ENCODE data around the gene APBA1. TPM values are rescaled to one million over a fixed set of nuclear protein-coding genes. Genes with fewer than 3 reads are reported as not detected.

Gene APBA1
- total and polyA plus RNA-seq, 2 of the 8 experiments (the other 6 are each of a cell fraction or from before 2014, with no cell fraction given) = 0.36 to 0.60 TPM

GRCh38 chr9:69519470-69520240 lies 152.5 kb downstream of the APBA1 start:
- no peak overlapping the region for H3K56ac ChIP-seq (replicated peaks; ENCODE audit: insufficient read length, low read depth, low read length)
- H3K4ac ChIP-seq (replicated peaks; ENCODE audit: insufficient read length, low read depth, low read length) = no peak overlapping the region
- H3K9ac ChIP-seq (replicated peaks in 1 of 4; ENCODE audit: extremely low read depth in 1 of 4, low read depth in 3 of 4, low read length in 3 of 4) = no peak overlapping the region
- H3K4me1 ChIP-seq (replicated peaks in 1 of 4; ENCODE audit: control insufficient read depth in 3 of 4, insufficient read depth in 4 of 4, low read length in 3 of 4) = no peaks in the 10 kb centered on the region
- POLR2A ChIA-PET (ENCODE audit: partially characterized antibody) = no interaction called here
- DNase-seq (ENCODE audit: low read depth in 1 of 2, low spot score in 2 of 2) = no peak
- H3K14ac ChIP-seq (ENCODE audit: insufficient read length) = no peak overlapping the region
- no peaks in the 10 kb centered on the region for H3K36me3 ChIP-seq (ENCODE audit: control insufficient read depth in 2 of 4, insufficient read depth in 4 of 4, low read length in 3 of 4)
- no peak overlapping the region for H2BK12ac ChIP-seq (ENCODE audit: low read depth, low read length)
- no peak overlapping the region for H2BK20ac ChIP-seq (ENCODE audit: low read length)
- no peak overlapping the region for H3K4me3 ChIP-seq (ENCODE audit: extremely low read depth in 1 of 4, insufficient read depth in 2 of 4, low read depth in 3 of 4, low read length in 4 of 4)
- H2BK5ac ChIP-seq (ENCODE audit: low read depth, low read length) = no peak overlapping the region
- H2BK15ac ChIP-seq (ENCODE audit: low read length) = no peak overlapping the region
- 94% methylated on average over 5 of the region's 5 CpGs; no CpG with 5 or more reads in 1 of the 2 experiments for whole genome bisulfite sequencing, 2 experiments (ENCODE audit: extremely low coverage in 1 of 2, insufficient coverage in 1 of 2, insufficient read length in 1 of 2, insufficient replicate concordance in 2 of 2, low coverage in 1 of 2, low lambda C conversion rate in 2 of 2, missing lambda C conversion rate in 1 of 2)
- no peaks in the 10 kb centered on the region for H3K27me3 ChIP-seq (replicated peaks in 1 of 4; ENCODE audit: control insufficient read depth in 3 of 4, extremely low read depth in 1 of 4, insufficient read depth in 3 of 4, low read length in 3 of 4)
- H4K5ac ChIP-seq (ENCODE audit: insufficient read length, low read depth, low read length) = no peak overlapping the region
- H3K23me2 ChIP-seq (ENCODE audit: low read depth, low read length) = no peaks in the 10 kb centered on the region
- no peaks in the 10 kb centered on the region for H3K79me2 ChIP-seq (ENCODE audit: control insufficient read depth in 1 of 2, insufficient read depth in 2 of 2, low read length in 2 of 2)
- no peaks in the 10 kb centered on the region for H4K20me1 ChIP-seq (replicated peaks in 1 of 2; ENCODE audit: control insufficient read depth in 1 of 2, insufficient read depth in 2 of 2, low read length in 2 of 2)
- H4K8ac ChIP-seq (ENCODE audit: extremely low read depth, insufficient read depth, low read length) = no peak overlapping the region
- H2BK120ac ChIP-seq (replicated peaks; ENCODE audit: low read depth, low read length) = no peak overlapping the region
- H3K27ac ChIP-seq (ENCODE audit: low read depth, low read length) = no peak overlapping the region
- no peak overlapping the region for H2AFZ ChIP-seq (ENCODE audit: low read length)
- H3K18ac ChIP-seq (ENCODE audit: extremely low read depth, low read length) = no peak overlapping the region
- H4K91ac ChIP-seq (replicated peaks; ENCODE audit: insufficient read length, low read length) = no peak overlapping the region
- no peak overlapping the region for H3K4me2 ChIP-seq (ENCODE audit: insufficient read depth in 1 of 2, low read depth in 2 of 2, low read length in 2 of 2)
- H2AK5ac ChIP-seq (ENCODE audit: low read depth, low read length) = no peak overlapping the region
- H3K9me3 ChIP-seq (ENCODE audit: insufficient read depth in 2 of 2, low read depth in 1 of 2, low read length in 1 of 2) = peaks cover 0 to 3% of the 10 kb centered on the region in 2 experiments; a peak in 1 of 4 replicates
- no peak for FAIRE-seq
- CTCF ChIA-PET (ENCODE audit: partially characterized antibody) = interaction anchor here (1.0 to 1.7 kb wide), 3 partner anchors 16 to 98 kb away, joined by 3 to 5 read pairs (median 3); no protein-coding TSS in a partner anchor
- H3K23ac ChIP-seq (ENCODE audit: insufficient read length) = no peak overlapping the region
- no peaks in the 10 kb centered on the region for H3K79me1 ChIP-seq (ENCODE audit: low read depth, low read length)
- no peak for TF ChIP-seq TAF1 (IDR thresholded peaks at IDR 0.05; ENCODE audit: low read depth, low read length)
- TF ChIP-seq BACH1 (IDR thresholded peaks at IDR 0.05; ENCODE audit: low read length) = no peak
- TF ChIP-seq, protein P1, sequence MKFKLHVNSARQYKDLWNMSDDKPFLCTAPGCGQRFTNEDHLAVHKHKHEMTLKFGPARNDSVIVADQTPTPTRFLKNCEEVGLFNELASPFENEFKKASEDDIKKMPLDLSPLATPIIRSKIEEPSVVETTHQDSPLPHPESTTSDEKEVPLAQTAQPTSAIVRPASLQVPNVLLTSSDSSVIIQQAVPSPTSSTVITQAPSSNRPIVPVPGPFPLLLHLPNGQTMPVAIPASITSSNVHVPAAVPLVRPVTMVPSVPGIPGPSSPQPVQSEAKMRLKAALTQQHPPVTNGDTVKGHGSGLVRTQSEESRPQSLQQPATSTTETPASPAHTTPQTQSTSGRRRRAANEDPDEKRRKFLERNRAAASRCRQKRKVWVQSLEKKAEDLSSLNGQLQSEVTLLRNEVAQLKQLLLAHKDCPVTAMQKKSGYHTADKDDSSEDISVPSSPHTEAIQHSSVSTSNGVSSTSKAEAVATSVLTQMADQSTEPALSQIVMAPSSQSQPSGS (IDR thresholded peaks at IDR 0.05; ENCODE audit: low read length) = no peak
- TF ChIP-seq, protein P2, sequence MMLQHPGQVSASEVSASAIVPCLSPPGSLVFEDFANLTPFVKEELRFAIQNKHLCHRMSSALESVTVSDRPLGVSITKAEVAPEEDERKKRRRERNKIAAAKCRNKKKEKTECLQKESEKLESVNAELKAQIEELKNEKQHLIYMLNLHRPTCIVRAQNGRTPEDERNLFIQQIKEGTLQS (IDR thresholded peaks at IDR 0.05; ENCODE audit: insufficient read depth, low read depth, low read length) = no peak
- no peak for TF ChIP-seq HDAC2 (IDR thresholded peaks at IDR 0.05; ENCODE audit: borderline replicate concordance in 1 of 2, low read depth in 2 of 2, low read length in 2 of 2)
- no peak for TF ChIP-seq RAD21 (IDR thresholded peaks at IDR 0.05 in 1 of 2, conservative IDR thresholded peaks at IDR 0.05 in 1 of 2; ENCODE audit: low read depth in 2 of 2, low read length in 2 of 2)
- no peak for TF ChIP-seq FOSL1 (IDR thresholded peaks at IDR 0.05; ENCODE audit: insufficient read depth, low read depth, low read length)
- TF ChIP-seq JUN (IDR thresholded peaks at IDR 0.05; ENCODE audit: low read depth, low read length) = no peak
- no peak for TF ChIP-seq CHD1 (IDR thresholded peaks at IDR 0.05; ENCODE audit: low read depth, low read length)
- TF ChIP-seq SIX5 (IDR thresholded peaks at IDR 0.05; ENCODE audit: low read depth, low read length) = no peak

Measured in H1 (cell line).